GM12872 (cell line): ENCODE results near the gene CFAP77.

ENCODE experiments used
- CTCF ChIP-seq: IDR thresholded peaks from 3 replicates; pipeline ENCODE4 v1.5.1; 2011; ENCODE audit warnings: low read depth, mild to moderate bottlenecking, low read length, moderate library complexity; ENCODE audit not compliant: insufficient read depth

The CFAP77 gene

GRCh38 chr9:132409828-132410528, at the start of gene CFAP77:
CFAP77 (plus strand) TSS chr9:132410211; CDS start chr9:132410272, 61 bp downstream.
- no peak for TF ChIP-seq CTCF

- TF ChIP-seq CTCF = no peak
These were observed 45.9 kb upstream of the CFAP77 start for GRCh38 chr9:132364068-132364467.

- no peak for TF ChIP-seq CTCF
These were observed 44.0 kb upstream of the CFAP77 start for GRCh38 chr9:132365986-132366385.

- no peak for TF ChIP-seq CTCF
These were observed 43.5 kb upstream of the CFAP77 start for GRCh38 chr9:132366481-132366880.

- TF ChIP-seq CTCF = no peak
These were observed 42.2 kb upstream of the CFAP77 start for GRCh38 chr9:132367613-132368313.

- no peak for TF ChIP-seq CTCF
These were observed 40.6 kb upstream of the CFAP77 start for GRCh38 chr9:132369421-132369820.

GRCh38 chr9:132370592-132370991, 39.4 kb upstream of the CFAP77 start:
- no peak for TF ChIP-seq CTCF
